Effector memory CD4-positive, alpha-beta T cell (primary cell): ENCODE data around the gene PPP6R1.
"Not testable (repeated sequence)": the region's sequence is repeated elsewhere in the genome, so short reads cannot be mapped to it uniquely, and the experiment has no call there.

Experiments
- DNase-seq, 3 donors: peaks; one replicate each; pipeline ENCODE4 v3.0.0-alpha.2; 2020
- H3K27ac ChIP-seq: 2 replicates; pipeline ENCODE4 v1.7.0; 2013; ENCODE audit warnings: mild to moderate bottlenecking, low read length, moderate library complexity; ENCODE audit not compliant: insufficient read depth, poor library complexity, severe bottlenecking
- H3K27me3 ChIP-seq: replicated peaks from 2 replicates; pipeline ENCODE4 v1.7.0; 2013; ENCODE audit warnings: mild to moderate bottlenecking, low read length; ENCODE audit not compliant: insufficient read depth, control insufficient read depth, poor library complexity, severe bottlenecking
- H3K36me3 ChIP-seq: 2 replicates; pipeline ENCODE4 v1.7.0; 2013; ENCODE audit warnings: mild to moderate bottlenecking, low read length, moderate library complexity; ENCODE audit not compliant: control insufficient read depth, insufficient read depth
- H3K4me1 ChIP-seq: 2 replicates; pipeline ENCODE4 v1.7.0; 2013; ENCODE audit warnings: low read length, mild to moderate bottlenecking; ENCODE audit not compliant: control insufficient read depth, insufficient read depth, poor library complexity, severe bottlenecking
- H3K4me3 ChIP-seq: 2 replicates; pipeline ENCODE4 v1.7.0; 2013; ENCODE audit warnings: low read length, low read depth, mild to moderate bottlenecking; ENCODE audit not compliant: insufficient read depth, poor library complexity, severe bottlenecking
- H3K9me3 ChIP-seq: 2 replicates; pipeline ENCODE4 v1.7.0; 2013; ENCODE audit warnings: mild to moderate bottlenecking, low read length, moderate library complexity; ENCODE audit not compliant: control insufficient read depth

PPP6R1 gene

DNA sequence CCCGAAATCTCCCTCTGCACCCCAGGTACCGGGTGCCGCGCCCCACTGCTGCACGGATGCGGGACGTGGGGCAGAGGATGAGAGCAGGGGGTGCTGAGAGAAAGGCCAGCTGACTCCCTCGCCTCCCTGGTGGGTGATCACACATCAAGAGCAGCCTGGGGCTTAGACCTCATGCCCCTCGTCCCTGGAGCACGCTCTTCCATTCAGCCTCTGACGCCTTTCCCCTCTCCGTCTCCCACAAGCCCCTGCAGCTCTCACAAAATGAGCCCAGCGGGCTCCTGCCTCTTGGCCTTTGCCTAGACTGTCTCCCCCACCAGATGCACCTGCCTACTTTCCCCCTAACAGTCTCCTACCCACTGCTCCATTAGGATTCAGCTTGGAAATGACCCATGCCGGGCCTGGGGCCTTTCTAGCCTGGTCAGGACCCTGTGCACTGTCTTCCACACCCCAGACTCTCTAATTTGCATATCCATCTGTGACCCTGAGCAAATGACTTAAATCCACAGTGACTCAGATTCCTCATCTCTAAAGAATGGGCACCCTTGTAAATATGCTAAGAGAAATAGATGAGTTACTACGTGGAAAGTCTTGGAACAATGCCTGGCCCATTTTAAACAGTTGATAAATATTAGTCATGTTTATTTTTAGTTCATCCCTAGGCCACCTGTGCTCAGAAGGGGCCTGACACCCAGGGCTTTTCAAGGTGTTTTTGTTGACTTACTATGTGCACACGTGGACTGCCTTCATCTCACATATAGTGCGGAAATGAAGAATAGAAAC is 48.9 kb downstream of the PPP6R1 start:
- Histone ChIP-seq H3K4me1 (no peaks in the 10 kb centered on the region), H3K36me3 (no peaks in the 10 kb centered on the region), H3K27ac (no peak overlapping the region), H3K4me3 (no peak overlapping the region), H3K9me3 (peaks cover 4% of the 10 kb centered on the region), H3K27me3 (peaks cover 5% of the 10 kb centered on the region)
- DNase-seq: no peak

DNA sequence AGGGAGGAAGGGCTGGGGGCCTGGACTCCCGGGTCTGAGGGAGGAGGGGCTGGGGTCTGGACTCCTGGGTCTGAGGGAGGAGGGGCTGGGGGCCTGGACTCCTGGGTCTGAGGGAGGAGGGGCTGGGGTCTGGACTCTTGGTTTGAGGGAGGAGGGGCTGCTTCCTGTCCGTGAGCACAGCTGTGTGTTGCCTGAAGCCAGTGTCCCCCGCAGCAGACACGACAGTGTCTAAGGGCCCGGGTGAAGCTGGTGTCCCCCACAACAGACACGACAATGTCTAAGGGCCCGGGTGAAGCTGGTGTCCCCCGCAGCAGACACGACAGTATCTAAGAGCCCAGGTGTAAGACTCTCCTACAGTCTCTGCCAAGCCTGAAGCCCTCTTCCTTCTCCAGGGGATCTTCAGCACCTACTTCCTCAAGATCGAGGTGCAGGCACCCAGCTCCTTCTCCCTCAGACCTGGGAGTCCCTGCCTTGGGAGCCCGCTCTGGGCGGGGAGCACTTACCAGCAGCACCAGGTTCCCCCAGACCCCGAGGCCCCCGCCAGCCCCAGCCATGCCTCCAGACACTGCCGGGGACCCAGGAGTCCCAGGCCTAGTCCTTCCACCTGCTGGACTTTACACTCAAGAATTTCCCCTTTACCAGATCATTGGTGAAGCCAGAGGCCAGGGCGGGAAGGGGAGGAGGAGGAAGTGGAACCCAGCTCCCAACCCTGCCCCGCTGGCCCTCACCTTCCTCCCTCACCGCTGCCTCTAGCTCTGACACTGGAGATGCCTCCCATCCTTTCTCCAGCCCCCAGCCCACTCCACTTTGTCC is 49.7 kb downstream of the PPP6R1 start, which contains the start of gene PTPRH:
Gene PTPRH (minus strand): TSS at position 622 of the 813 bp plus-strand sequence. CDS start 68 bp downstream, at position 554.
- H3K27ac ChIP-seq: no peak within 1 kb of the TSS
- peaks cover 4% of the 10 kb centered on the region for H3K9me3 ChIP-seq
- H3K36me3 ChIP-seq: no peaks in the 10 kb centered on the region
- no peak within 1 kb of the TSS for H3K4me3 ChIP-seq
- no peak for DNase-seq
- no peaks in the 10 kb centered on the region for H3K4me1 ChIP-seq
- H3K27me3 ChIP-seq: peaks cover 5% of the 10 kb centered on the region

DNA sequence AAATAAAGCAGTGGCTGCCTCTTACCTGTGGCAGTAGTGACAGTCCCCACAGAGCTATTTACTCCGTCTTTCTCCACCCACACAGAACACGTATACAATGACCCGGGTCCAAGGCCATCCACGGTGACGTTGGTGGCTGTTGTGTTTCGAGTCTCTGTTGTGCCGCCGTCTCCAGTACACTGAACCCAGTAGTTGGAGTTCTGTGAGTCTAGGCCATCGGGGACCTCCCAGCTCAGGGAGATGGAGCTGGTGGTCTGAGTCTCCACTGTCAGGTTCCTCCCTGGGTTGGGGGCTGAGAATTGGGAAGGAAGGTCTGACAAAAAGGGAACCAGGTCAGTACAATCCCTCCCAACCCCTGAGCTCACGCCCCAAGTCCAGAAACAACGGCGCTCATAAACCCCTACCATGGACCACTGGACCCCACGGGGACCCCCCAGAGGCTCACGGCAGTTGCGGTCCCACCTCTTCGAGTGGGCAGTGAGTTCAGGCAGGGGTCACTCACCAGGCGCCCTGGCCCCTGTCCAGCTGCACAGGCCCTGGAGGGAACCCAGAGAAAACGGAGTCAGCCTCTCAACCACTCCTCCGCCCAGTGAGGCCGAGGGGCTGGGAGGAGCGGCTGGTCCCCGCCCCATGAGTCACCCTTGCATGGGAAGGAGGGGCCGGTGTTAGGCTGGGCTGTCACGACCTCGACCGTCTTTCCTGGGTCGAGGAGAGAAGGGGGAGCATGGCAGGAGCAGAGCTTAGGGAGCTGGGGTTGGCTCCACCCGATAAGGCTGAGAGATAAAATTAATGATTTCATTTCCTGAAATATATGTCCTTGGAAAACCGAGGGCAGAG is 51.9 kb downstream of the PPP6R1 start:
- no peaks in the 10 kb centered on the region for H3K36me3 ChIP-seq
- H3K4me1 ChIP-seq: no peaks in the 10 kb centered on the region
- H3K27ac ChIP-seq: no peak overlapping the region
- no peak for DNase-seq
- H3K9me3 ChIP-seq: no peaks in the 10 kb centered on the region
- H3K27me3 ChIP-seq: peaks cover 5% of the 10 kb centered on the region
- H3K4me3 ChIP-seq: no peak overlapping the region

DNA sequence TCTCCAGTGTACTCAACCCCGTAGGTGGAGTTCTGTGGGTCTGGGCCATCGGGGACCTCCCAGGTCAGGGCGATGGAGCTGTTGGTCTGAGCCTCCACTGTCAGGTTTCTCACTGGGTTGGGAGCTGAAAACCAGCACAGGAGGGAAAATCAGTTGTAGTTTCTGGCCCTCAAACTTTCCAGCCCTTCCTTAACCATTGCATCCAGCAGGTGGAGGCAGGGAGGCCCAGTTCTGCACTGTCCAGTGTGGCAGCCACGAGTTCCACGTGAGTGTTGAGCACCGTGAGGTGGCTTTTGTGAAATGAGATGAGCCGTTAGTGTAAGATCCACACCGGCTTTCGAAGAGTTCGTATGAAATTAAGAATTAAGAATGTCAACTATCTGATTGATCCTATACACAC is 56.6 kb downstream of the PPP6R1 start:
- H3K27me3 ChIP-seq, H3K4me3 ChIP-seq, H3K36me3 ChIP-seq, DNase-seq, H3K27ac ChIP-seq, H3K4me1 ChIP-seq, H3K9me3 ChIP-seq: not testable (repeated sequence)

DNA sequence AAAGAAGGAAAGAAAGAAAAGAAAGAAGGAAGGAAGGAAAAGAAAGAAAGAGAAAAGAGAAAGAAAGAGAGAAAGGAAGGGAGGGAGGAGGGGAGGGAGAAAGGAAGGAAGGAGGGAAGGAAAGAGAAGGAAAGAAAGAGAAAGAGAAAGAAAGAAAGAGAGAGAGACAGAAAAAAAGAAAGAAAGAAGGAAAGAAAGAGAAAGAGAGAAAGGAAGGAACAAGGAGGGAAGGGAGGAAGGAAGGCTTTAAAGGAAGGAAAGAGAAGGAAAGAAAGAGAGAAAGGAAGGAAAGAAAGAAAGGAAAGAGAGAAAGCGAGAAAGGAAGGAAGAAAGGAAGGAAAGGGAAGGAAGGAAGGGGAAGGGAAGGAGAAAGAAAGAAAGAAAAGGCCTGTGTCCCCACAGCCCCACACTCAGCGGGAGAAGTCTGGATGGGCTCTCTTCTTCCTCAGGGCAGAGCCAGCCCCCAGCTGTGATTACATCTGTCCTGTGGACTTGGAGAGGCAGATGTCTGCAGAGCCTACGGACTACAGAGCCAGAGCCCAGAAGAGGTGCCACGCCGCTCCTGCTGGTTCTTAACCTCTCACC is 59.1 kb downstream of the PPP6R1 start:
- no peak for DNase-seq
- H3K4me3 ChIP-seq: no peak overlapping the region

DNA sequence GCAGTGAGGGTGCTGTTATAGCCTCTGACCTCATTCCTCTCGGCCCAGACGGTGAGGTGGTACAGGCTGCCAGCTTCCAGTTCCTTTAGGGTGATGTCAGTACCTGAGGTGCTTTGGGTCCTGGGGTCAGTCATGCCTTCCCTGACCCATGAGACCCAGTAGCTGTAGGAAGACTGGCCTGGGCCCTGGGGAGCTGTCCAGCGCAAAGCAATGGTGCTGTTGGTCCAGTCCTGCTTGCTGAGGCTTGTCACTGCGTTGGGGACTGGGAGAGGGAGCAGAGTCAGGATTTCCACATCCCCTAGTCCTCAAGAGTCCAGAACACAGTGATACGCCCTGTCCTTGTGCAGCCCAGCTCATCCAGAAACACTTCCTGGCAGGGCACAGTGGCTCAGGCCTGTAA is 60.2 kb downstream of the PPP6R1 start:
- Histone ChIP-seq H3K4me1 (no peaks in the 10 kb centered on the region), H3K4me3 (no peak overlapping the region), H3K27me3 (no peaks in the 10 kb centered on the region), H3K27ac (no peak overlapping the region), H3K9me3 (no peaks in the 10 kb centered on the region), H3K36me3 (no peaks in the 10 kb centered on the region)
- no peak for DNase-seq

More for the DNA sequence above, 59.1 kb downstream of the PPP6R1 start:
- Histone ChIP-seq H3K27ac (no peak overlapping the region), H3K4me1 (no peaks in the 10 kb centered on the region), H3K27me3 (no peaks in the 10 kb centered on the region), H3K36me3 (no peaks in the 10 kb centered on the region), H3K9me3 (no peaks in the 10 kb centered on the region)

DNA sequence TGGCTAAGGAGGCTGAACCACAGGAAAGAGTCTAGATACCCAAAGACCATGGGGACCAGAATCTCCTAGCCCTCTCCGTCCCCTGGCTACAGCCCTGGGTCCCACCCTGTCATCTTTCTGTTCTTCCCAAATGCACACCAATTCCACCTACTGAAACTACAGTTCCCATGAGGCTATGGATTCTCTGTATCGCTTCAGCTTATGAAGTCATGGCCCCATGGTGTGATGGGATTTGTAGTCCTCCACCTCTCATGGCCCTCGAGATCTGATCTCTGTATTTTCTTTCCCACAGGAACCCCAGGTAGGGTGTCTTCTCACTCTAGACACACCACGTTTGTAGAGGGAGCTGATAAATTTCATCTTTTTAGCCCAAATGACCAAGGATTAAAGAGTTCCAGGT is 61.3 kb downstream of the PPP6R1 start:
- Histone ChIP-seq H3K27me3 (no peaks in the 10 kb centered on the region), H3K27ac (no peak overlapping the region), H3K4me1 (no peaks in the 10 kb centered on the region), H3K9me3 (no peaks in the 10 kb centered on the region), H3K36me3 (no peaks in the 10 kb centered on the region), H3K4me3 (no peak overlapping the region)
- DNase-seq: no peak

DNA sequence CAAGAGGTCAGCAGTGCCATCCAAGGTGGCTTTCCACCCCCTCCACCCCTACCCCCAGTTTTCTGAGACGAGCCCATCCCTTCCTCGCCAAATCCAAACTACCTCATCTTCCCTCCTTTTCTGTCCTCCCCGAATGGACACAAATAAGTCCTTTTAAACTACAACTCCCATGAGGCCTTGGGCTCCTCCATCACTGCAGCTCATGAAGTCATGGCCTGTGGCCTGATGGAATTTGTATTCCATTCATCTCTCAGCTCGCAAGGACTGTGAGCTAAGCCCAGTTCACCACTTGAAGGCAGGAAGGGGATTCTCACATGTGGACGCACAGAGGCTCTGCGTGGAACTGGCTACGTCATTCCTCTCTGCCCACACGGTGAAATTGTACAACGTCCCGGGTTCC is 62.0 kb downstream of the PPP6R1 start:
- Histone ChIP-seq H3K27me3 (no peaks in the 10 kb centered on the region), H3K9me3 (no peaks in the 10 kb centered on the region), H3K4me3 (no peak overlapping the region), H3K36me3 (no peaks in the 10 kb centered on the region), H3K4me1 (no peaks in the 10 kb centered on the region), H3K27ac (no peak overlapping the region)
- DNase-seq: no peak

DNA sequence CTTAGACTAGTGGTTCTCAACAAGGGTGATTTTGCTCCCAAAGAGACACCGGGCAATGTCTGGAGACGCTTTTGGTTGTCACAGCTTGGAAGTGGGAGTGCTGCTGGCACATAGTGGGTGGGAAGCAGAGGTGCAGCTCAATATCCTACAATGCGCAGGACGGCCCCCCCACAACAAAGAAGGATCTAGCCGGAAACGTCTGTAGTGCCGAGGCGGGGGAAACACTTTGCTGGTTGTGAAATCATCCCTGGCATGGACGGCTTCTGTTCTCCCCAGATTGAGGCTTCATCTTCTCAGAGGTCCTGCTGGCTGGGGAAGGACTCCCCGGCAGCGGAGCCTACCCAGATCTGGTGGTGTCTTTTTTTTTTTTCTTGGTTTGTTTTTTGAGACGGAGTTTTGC is 65.3 kb downstream of the PPP6R1 start:
- no peak overlapping the region for H3K4me3 ChIP-seq
- H3K27ac ChIP-seq: no peak overlapping the region
- no peaks in the 10 kb centered on the region for H3K36me3 ChIP-seq
- no peaks in the 10 kb centered on the region for H3K27me3 ChIP-seq
- no peaks in the 10 kb centered on the region for H3K4me1 ChIP-seq
- no peak for DNase-seq
- H3K9me3 ChIP-seq: no peaks in the 10 kb centered on the region
